22Rv1 (cell line): ENCODE data around the gene PHF21A.

Experiments
- CTCF ChIP-seq: fragments of 450-650 bp; IDR thresholded peaks from 2 replicates; pipeline ENCODE4 v1.5.1; 2017; ENCODE audit warnings: mild to moderate bottlenecking
- ZFX ChIP-seq: fragments of 450-650 bp; IDR thresholded peaks from 2 replicates; pipeline ENCODE4 v1.6.1; 2017; ENCODE audit warnings: antibody characterized with exemption, borderline replicate concordance

- no peak for TF ChIP-seq CTCF
- TF ChIP-seq ZFX = no peak
Measured at GRCh38 chr11:46107780-46108179, 13.5 kb downstream of the PHF21A start.
